SK-MEL-5 (cell line): ENCODE measurements around the gene LSM11. TPM values are rescaled to one million over a fixed set of nuclear protein-coding genes. Genes with fewer than 3 reads are reported as not detected.

Source experiments
- small RNA-seq, 2 experiments: library from RNA; depleted of rRNA; stranded (forward); fragments of <200 nt; gene quantifications; one replicate each; pipeline ENCODE3, GENCODE V24; 2014
- total RNA-seq: library from RNA; depleted of rRNA; stranded (reverse); fragments of >200 nt; shearing (Covaris generic); gene quantifications from 2 replicates; pipeline ENCODE4 v1.2.3, GENCODE V29; 2014; rRNA removed

Gene LSM11
- total RNA-seq, 1 experiment from 2014 or later = 2.2 TPM

Small RNA genes lying within 50 kb of the gene (small RNA-seq; reads per million reads assigned to genes)
- gene AC026407.1 = 0 reads per million in 2 experiments
- gene RNU6-260P = 0 reads per million in 2 experiments

Other genes with a start within 250 kb of the LSM11 start
- 1.4 and 2.6 TPM in 2 replicates for gene ADAM19, start 167.9 kb upstream of the LSM11 start, total RNA-seq
- not detected in 2 replicates for gene SOX30, start 91.3 kb upstream of the LSM11 start, total RNA-seq
- not detected in 2 replicates for gene C5orf52, start 72.2 kb upstream of the LSM11 start, total RNA-seq
- gene THG1L, start 12.3 kb upstream of the LSM11 start, total RNA-seq = 20.8 and 22.5 TPM in 2 replicates
- gene CLINT1, start 115.4 kb downstream of the LSM11 start, total RNA-seq = 48.3 and 49.3 TPM in 2 replicates